Caki2 (cell line): ENCODE measurements around the gene FAM20C. TPM values are rescaled to one million over a fixed set of nuclear protein-coding genes. Genes with fewer than 3 reads are reported as not detected.

Source experiments
- DNase-seq: peaks from one replicate; pipeline ENCODE4 v3.0.0-alpha.2; 2015; ENCODE audit warnings: low read depth
- in situ Hi-C: cut with HindIII; loops from 2 replicates; pipeline ENCODE4 v1.10.0; 2016; ENCODE audit warnings: low sequenced_read_pairs, low pct_unique_long_range_greater_than_20kb, mixed read lengths
- total RNA-seq: library from RNA; depleted of rRNA; stranded (reverse); fragments of >200 nt; shearing (Covaris generic); gene quantifications from 2 replicates; pipeline ENCODE4 v1.2.3, GENCODE V29; 2014; ENCODE audit warnings: low replicate concordance

The FAM20C gene
- total RNA-seq, 1 experiment from 2014 or later = 28.8 TPM

DNA sequence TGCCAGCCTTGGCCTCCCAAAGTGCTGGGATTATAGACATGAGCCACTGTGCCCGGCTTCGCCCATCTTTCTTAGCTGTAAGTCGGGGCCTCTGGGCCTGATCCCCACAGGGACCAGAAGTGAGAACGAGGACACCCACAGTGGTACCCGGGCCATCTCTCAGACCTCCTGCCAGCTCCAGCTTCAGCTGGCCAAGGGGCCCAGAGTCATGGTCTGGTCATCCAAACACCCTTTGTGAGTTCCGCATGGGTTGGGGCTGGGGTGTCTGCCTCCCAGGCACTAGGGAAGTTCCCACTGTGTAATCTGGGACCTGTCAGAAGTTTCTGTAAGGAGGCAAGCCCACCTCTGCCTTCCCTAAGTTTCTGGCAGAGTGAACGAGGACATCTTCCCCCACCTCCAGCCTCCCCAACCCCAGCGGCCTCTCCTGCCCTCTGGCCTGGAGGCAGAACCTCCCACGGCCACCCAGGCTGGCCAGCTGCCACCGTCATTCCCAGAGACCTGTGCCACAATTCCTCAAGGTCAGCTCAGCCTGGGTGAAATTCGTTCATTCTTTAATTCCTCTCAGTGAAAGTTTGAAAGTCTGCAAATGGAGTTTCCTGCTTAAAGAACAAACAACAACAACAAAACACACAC, 78.1 kb downstream of the FAM20C start:
- DNase-seq = no peak
- in situ Hi-C loops = no loop called here

GRCh38 chr7:271266-272107, 79.1 kb downstream of the FAM20C start:
- in situ Hi-C loops = no loop called here

GRCh38 chr7:272108-272615, 79.8 kb downstream of the FAM20C start:
- in situ Hi-C loops = no loop called here
- DNase-seq = no peak

More at GRCh38 chr7:271266-272107, 79.1 kb downstream of the FAM20C start:
- DNase-seq = no peak

- DNase-seq = no peak
- in situ Hi-C loops = no loop called here
Measured at GRCh38 chr7:272631-273030, 80.3 kb downstream of the FAM20C start.

DNA sequence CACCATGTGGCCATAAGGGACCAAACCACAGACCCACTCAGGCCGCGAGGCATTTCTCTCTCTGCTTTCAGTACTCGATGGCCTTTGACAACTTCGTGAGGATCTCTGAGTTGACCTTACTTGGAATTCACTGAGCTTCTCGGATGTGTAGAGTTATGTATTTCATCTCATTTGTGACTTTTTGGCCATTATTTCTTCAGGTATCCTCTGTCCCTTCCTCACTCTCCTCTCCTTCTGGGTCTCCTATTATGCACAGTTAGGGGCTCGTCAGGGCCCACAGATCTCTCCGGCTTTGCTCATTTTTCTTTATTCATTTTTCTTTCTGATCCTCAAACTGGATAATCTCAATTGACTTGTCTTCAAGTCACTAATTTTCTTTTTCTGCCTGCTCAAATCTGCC, 81.0 kb downstream of the FAM20C start:
- no peak for DNase-seq
- in situ Hi-C loops = no loop called here

GRCh38 chr7:274266-274665, 81.9 kb downstream of the FAM20C start:
- in situ Hi-C loops = no loop called here
- DNase-seq = no peak

DNA sequence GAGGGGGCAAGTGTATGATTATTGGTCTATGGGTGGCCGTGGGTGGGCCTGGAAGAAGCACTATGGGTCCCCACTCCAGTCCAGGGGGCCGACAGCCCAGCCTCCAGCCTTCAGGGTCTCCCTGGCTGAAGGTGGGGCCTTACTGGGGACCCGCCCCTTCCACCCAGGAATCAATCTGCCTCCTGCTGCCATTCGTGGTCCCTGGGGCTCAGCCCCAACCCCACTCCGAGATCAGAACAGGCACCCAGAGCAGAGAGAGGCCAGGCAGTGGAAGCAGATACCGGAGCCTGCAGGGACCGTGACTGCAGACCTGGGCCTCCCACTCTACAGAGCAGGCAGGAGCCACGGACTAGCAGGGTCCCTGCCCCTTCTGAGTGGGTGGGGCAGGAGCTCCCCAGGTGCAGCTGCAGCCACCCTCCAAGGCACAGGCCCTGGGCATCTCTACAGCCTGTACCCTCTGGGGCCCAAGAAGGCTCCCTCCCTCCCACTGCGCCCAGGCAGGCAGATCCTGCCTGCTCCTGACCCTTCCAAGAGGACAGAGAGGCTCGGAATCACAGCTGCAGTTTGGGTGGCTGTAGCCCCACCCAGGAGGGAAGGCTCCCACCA, 84.0 kb downstream of the FAM20C start:
- DNase-seq = no peak
- in situ Hi-C loops = no loop called here

DNA sequence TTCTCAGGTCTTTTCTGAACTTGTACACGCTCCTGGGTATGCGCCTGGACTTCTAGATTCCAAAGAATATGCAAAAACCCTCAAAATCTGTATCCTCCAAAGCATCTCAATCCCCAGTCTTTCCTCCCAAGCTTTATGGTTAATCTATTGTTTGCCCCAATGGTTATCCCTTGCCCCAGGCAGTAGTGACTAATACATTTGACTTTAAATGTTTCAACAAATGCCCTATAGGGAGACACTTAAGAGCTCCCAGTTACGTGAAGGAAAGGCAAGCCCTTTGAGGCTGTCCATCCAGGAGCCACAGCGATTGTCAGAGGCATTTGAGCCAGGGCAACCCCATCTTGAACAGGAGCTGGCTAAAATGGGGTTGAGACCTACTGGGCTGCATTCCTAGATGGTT, 84.9 kb downstream of the FAM20C start:
- no peak for DNase-seq
- in situ Hi-C loops = no loop called here

- in situ Hi-C loops = no loop called here
- DNase-seq = no peak
Measured at GRCh38 chr7:278081-278480, 85.7 kb downstream of the FAM20C start.

DNA sequence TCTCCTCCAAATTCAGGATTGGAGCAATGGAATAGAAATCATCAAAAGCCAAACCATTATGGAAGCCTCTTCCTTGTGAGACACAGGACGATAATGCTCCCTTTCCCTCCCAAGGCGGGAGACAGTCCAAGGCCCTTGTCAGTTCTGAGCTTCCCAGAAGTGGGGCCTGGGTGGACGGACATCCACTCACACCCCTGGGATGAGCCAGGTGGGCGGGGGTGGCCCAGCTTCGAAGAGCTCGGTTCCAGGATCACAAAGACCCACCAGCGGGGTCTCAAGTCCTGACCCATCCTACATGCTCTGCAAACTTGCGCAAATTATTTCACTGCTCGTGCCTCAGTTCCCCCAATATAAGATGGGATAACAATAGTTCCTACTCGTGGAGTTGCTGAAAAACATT, 87.5 kb downstream of the FAM20C start:
- in situ Hi-C loops = no loop called here
- DNase-seq = no peak

GRCh38 chr7:280461-280860, 88.1 kb downstream of the FAM20C start:
- in situ Hi-C loops = no loop called here
- DNase-seq = no peak

GRCh38 chr7:281637-282036, 89.3 kb downstream of the FAM20C start:
- in situ Hi-C loops = no loop called here
- no peak for DNase-seq

- in situ Hi-C loops = no loop called here
Measured at GRCh38 chr7:282621-283020, 90.2 kb downstream of the FAM20C start.

DNA sequence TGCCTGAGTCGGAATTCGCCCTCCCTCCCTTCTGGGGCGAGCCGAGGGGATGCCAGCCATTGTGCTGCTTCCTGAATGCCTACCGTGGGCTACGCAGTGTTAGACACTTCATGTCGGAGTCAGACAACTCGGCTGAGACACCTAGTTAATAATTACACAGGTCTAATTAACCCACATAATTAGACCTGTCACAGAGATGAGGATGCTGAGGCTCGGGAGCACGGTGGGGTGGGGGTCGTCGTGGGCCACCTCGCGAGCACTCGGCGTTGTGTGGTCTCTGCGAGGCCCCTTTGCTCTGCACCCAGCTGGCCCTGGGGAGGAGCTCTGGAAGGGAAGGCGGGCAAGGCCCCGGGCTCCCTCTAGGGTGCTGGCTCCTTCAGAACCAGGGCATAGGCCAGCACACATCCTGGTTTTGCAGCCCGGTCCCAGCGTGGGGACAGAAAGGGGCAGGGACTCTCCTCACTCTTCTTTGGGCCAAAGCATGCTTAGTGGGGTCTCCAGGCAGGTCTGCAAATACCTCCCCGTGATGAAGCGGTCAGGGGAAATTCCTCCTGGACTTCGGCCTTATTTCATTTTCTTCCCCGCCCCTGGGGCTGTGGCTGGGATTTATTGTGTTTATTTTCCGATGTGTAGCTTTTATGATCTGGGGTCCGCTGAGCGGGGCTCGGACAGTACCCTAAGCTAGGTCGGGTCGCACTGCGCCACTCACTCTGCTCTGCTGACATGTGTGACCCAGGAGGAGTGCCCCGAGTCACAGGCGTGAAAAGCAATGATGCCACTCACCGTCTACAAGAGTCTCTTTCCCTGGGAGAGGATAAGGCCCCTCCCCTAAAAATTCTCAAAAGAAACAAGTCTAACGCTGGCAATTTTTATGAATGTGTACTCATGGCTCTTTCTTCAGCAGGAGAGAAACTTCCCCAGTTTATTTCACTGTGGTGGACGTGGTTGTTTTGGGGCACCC, 92.7 kb downstream of the FAM20C start:
- in situ Hi-C loops = no loop called here
- DNase-seq = no peak

More at GRCh38 chr7:282621-283020, 90.2 kb downstream of the FAM20C start:
- no peak for DNase-seq

- in situ Hi-C loops = no loop called here
Measured at GRCh38 chr7:285731-286130, 93.4 kb downstream of the FAM20C start.

DNA sequence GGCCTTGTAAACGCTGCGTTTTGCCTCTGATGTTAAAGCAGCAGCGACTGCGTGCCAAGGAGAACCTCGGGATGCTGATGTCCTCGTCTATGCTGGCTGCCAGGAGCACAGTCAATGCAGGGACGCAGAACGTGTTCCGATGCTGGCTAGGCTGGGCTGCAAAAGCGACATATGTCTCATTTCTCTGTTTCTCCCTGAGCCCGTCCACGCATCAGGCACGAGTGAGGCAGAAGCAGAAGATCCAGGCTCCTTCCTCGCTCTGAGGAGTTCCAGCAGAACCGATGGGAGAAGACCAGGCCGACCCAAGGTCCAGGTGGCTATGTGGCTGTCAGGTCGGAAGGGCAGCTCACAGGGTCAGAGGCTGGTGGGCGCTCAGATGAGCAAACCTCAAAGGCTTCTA, 93.9 kb downstream of the FAM20C start:
- DNase-seq = no peak
- in situ Hi-C loops = no loop called here

More at GRCh38 chr7:285731-286130, 93.4 kb downstream of the FAM20C start:
- no peak for DNase-seq

- DNase-seq = no peak
- in situ Hi-C loops = no loop called here
Measured at GRCh38 chr7:288671-289101, 96.3 kb downstream of the FAM20C start.

GRCh38 chr7:289209-289755, 96.9 kb downstream of the FAM20C start:
- in situ Hi-C loops = no loop called here
- no peak for DNase-seq
